HepG2 (cell line): ENCODE results near the gene HYCC2. TPM values are rescaled to one million over a fixed set of nuclear protein-coding genes. Genes with fewer than 3 reads are reported as not detected.
A peak's percentile ranks its signal among the peaks of the same experiment; 100 is the strongest.

Experiments used
- AGO2 ChIP-seq: fragments of 200-400 bp; formaldehyde crosslinking; optimal IDR thresholded peaks from 2 replicates; pipeline ENCODE3; 2017; ENCODE audit warnings: mild to moderate bottlenecking, low read depth, low read length, moderate library complexity
- EED ChIP-seq: sonication (generic); formaldehyde crosslinking; IDR thresholded peaks from 2 replicates; pipeline ENCODE4 v1.5.0; 2020; ENCODE audit warnings: mild to moderate bottlenecking, missing genetic modification reagents
- ELK4 ChIP-seq: sonication (generic); formaldehyde crosslinking; IDR thresholded peaks from 2 replicates; pipeline ENCODE4 v1.9.0; 2021; ENCODE audit warnings: missing genetic modification reagents, borderline replicate concordance
- FLYWCH1 ChIP-seq: sonication (generic); formaldehyde crosslinking; IDR thresholded peaks from 2 replicates; pipeline ENCODE4 v1.8.1; 2023; ENCODE audit warnings: mild to moderate bottlenecking, missing genetic modification reagents
- GRHL1 ChIP-seq: sonication (generic); formaldehyde crosslinking; conservative IDR thresholded peaks from 2 replicates; pipeline ENCODE4 v1.8.0; 2022; ENCODE audit warnings: missing genetic modification reagents
- HNRNPH1 ChIP-seq: fragments of 200-400 bp; formaldehyde crosslinking; optimal IDR thresholded peaks from 2 replicates; pipeline ENCODE3; 2017; ENCODE audit warnings: mild to moderate bottlenecking, low read depth, low read length
- HNRNPUL1 ChIP-seq: fragments of 200-400 bp; formaldehyde crosslinking; IDR thresholded peaks from 2 replicates; pipeline ENCODE4 v1.6.1; 2017; ENCODE audit warnings: low read depth, mild to moderate bottlenecking, low read length, moderate library complexity
- JUNB ChIP-seq: sonication (generic); formaldehyde crosslinking; IDR thresholded peaks from 2 replicates; pipeline ENCODE4 v1.8.0; 2022; ENCODE audit warnings: missing genetic modification reagents, mild to moderate bottlenecking, borderline replicate concordance
- MYC ChIP-seq: sonication (generic); formaldehyde crosslinking; IDR thresholded peaks from 2 replicates; pipeline ENCODE4 v1.9.0; 2021; ENCODE audit warnings: missing genetic modification reagents, borderline replicate concordance
- PCBP2 ChIP-seq: fragments of 200-400 bp; formaldehyde crosslinking; optimal IDR thresholded peaks from 2 replicates; pipeline ENCODE3; 2018; ENCODE audit warnings: low read length, low read depth; ENCODE audit not compliant: poor library complexity, severe bottlenecking
- POLR2AphosphoS2 ChIP-seq: IDR thresholded peaks from 2 replicates; pipeline ENCODE4 v1.6.1; 2011; ENCODE audit warnings: low read depth, low read length, improper control_type of control experiment
- PRDM15 ChIP-seq: sonication (generic); formaldehyde crosslinking; IDR thresholded peaks from 2 replicates; pipeline ENCODE4 v1.4.0; 2020; ENCODE audit warnings: missing genetic modification reagents
- SP140L ChIP-seq: sonication (generic); formaldehyde crosslinking; IDR thresholded peaks from 2 replicates; pipeline ENCODE4 v1.4.0; 2020; ENCODE audit warnings: missing genetic modification reagents, borderline replicate concordance
- TBX2 ChIP-seq: sonication (generic); formaldehyde crosslinking; IDR thresholded peaks from 2 replicates; pipeline ENCODE4 v1.5.0; 2020; ENCODE audit warnings: missing genetic modification reagents, mild to moderate bottlenecking, borderline replicate concordance
- THRA ChIP-seq: sonication (generic); formaldehyde crosslinking; IDR thresholded peaks from 2 replicates; pipeline ENCODE4 v1.4.0; 2020; ENCODE audit warnings: missing genetic modification reagents, borderline replicate concordance
- U2AF1 ChIP-seq: fragments of 200-400 bp; formaldehyde crosslinking; optimal IDR thresholded peaks from 2 replicates; pipeline ENCODE3; 2017; ENCODE audit warnings: mild to moderate bottlenecking, low read depth, low read length
- ZIK1 ChIP-seq: sonication (generic); formaldehyde crosslinking; IDR thresholded peaks from 2 replicates; pipeline ENCODE4 v1.5.0; 2020; ENCODE audit warnings: mild to moderate bottlenecking, low read depth, missing genetic modification reagents, borderline replicate concordance
- ZNF17 ChIP-seq: sonication (generic); formaldehyde crosslinking; IDR thresholded peaks from 2 replicates; pipeline ENCODE4 v1.5.0; 2020; ENCODE audit warnings: mild to moderate bottlenecking, missing genetic modification reagents
- ZNF224 ChIP-seq: sonication (generic); formaldehyde crosslinking; IDR thresholded peaks from 2 replicates; pipeline ENCODE4 v1.5.0; 2020; ENCODE audit warnings: mild to moderate bottlenecking, missing genetic modification reagents
- ZNF343 ChIP-seq: sonication (generic); formaldehyde crosslinking; IDR thresholded peaks from 2 replicates; pipeline ENCODE4 v1.4.0; 2020; ENCODE audit warnings: mild to moderate bottlenecking, missing genetic modification reagents
- ZNF431 ChIP-seq: sonication (generic); formaldehyde crosslinking; IDR thresholded peaks from 2 replicates; pipeline ENCODE4 v1.9.0; 2022; ENCODE audit warnings: missing genetic modification reagents, low read depth, mild to moderate bottlenecking, borderline replicate concordance
- ZNF672 ChIP-seq: sonication (generic); formaldehyde crosslinking; IDR thresholded peaks from 2 replicates; pipeline ENCODE4 v1.8.1; 2022; ENCODE audit warnings: missing genetic modification reagents
- polyA plus RNA-seq, 8 experiments: library from polyadenylated mRNA; depleted of rRNA in 3 of 8; stranded (reverse) in 7 of 8; unstranded in 1 of 8; fragments of >200 nt; fragmentation: Illumina TruSeq in 4 of 8; extraction: Trizol in 4 of 8; gene quantifications; 2 replicates each; pipeline versions ENCODE4 v1.2.1 to v1.2.3, GENCODE V29; 2011 to 2016; ENCODE audit warnings: low read depth in 4 of 8, missing spikeins in 1 of 8, mixed read lengths in 1 of 8; ENCODE audit not compliant: insufficient read depth in 1 of 8
- total RNA-seq, 5 experiments: library from RNA; depleted of rRNA; stranded (reverse); fragments of >200 nt; fragmentation: Illumina TruSeq; extraction: Trizol; gene quantifications; 2 replicates each; pipeline ENCODE4 v1.2.3, GENCODE V29; 2016; ENCODE audit warnings: low read depth in 1 of 5

Gene HYCC2
- total and polyA plus RNA-seq, 2 of the 13 experiments (the other 11 are each of a cell fraction or from before 2014, with no cell fraction given) = 4.7 to 13.9 TPM

- TF ChIP-seq U2AF1 (no peak), ZNF224 (CRISPR knock-in tag) (no peak), ZNF17 (no peak), SP140L (CRISPR knock-in tag) (no peak; the same call in 1 of the 2 replicates), ZNF343 (CRISPR knock-in tag) (peak; percentile 70; the same call in 1 of the 2 replicates), GRHL1 (no peak), MYC (CRISPR knock-in tag) (no peak; the same call in 1 of the 2 replicates), POLR2AphosphoS2 (no peak), HNRNPH1 (no peak), TBX2 (CRISPR knock-in tag) (no peak; the same call in 1 of the 2 replicates), EED (CRISPR knock-in tag) (no peak), AGO2 (no peak), PCBP2 (no peak), ELK4 (CRISPR knock-in tag) (no peak), ZIK1 (no peak), HNRNPUL1 (no peak), ZNF431 (CRISPR knock-in tag) (no peak), FLYWCH1 (CRISPR knock-in tag) (no peak; the same call in 1 of the 2 replicates), PRDM15 (no peak; the same call in 1 of the 2 replicates), ZNF672 (CRISPR knock-in tag) (no peak), JUNB (CRISPR knock-in tag) (no peak), THRA (no peak)
Observed at GRCh38 chr2:201116959-201117734, 45.7 kb upstream of the HYCC2 start (continued).
